ENCODE results near the gene FMC1.

FMC1 gene

GRCh38 chr7:139387594-139387993 lies 46.5 kb downstream of the FMC1 start:
- no peak for DNase-seq

- no peak for DNase-seq
These were observed 48.0 kb downstream of the FMC1 start for GRCh38 chr7:139389091-139389490.

- no peak for DNase-seq
These were observed 48.6 kb downstream of the FMC1 start for GRCh38 chr7:139389774-139390173.

DNA sequence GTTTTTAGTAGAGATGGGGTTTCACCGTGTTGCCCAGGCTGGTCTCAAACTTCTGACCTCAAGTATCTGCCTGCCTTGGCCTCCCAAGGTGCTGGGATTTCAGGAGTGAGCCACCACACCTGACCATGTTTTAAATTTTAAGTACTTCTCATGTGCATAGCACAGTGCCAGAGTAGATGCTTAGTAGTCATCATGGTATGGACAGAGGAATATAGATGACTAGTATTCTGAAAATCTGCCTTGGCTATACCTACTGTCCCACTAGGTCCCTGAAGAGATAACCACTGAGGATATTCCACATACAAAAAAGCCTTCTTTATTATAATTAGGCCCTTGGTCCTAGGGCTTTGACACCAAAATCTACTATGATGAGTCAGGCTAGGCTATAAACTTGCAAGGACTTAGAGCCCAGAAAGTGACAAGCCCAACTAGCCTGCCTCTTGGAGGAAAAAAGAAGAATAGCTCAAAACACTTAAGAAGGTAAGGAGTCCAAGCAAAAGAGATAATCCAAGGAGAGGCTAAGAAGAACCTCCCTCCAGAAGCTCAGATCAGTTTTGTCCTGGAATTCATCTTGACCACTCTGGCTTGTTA lies 52.6 kb downstream of the FMC1 start:
- DNase-seq, result no peak

DNA sequence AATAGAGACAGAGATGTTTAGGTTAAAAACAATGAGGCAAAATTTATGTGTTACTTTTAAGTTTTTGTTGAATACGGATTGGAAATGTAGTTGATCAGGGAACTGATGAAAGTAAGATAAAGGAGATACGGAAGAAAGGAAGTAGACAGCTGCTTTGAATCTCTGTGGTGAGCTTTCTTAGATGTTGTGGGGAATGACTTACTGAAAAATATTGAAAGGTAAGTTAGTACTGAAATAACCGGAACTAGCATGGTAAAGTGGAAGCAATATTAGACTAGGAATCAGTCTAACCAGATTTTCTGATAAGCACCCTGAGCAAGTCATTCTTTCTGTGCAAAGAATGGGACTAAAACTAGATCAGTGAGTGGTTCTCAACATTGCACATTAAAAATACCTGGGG lies 53.4 kb downstream of the FMC1 start:
- DNase-seq, result peak in 1 of 2 donors; percentile 31
